ENCODE results near the gene RRM2.

DNA sequence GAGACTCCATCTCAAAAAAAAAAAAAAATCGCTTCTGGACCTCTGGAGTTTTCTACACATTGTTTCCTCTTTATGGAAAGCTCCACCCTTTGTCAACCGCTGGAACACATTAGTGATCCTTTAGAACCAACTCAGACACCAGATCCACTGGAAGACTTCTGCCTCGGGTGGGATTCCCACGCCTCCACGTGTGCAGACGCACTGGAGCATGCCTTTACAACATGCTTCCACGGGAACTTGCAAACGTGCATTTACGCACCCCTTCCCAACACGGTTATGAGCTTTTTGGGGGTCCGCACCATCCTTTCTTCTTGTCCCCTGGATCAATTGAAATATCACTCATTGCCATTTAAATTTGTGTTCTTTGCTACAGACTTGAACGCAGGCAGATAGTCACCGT, 47.4 kb upstream of the RRM2 start:
- TF ChIP-seq POLR2AphosphoS5 (IDR thresholded peaks at IDR 0.05) = no peak
- no peak for TF ChIP-seq POLR2A (IDR thresholded peaks at IDR 0.05)

All from gastroesophageal sphincter (tissue), 2 donors.